HepG2 (cell line): ENCODE measurements around the gene NSUN6. TPM values are rescaled to one million over a fixed set of nuclear protein-coding genes. Genes with fewer than 3 reads are reported as not detected.

Source experiments
- ATF5 ChIP-seq: sonication (generic); formaldehyde crosslinking; IDR thresholded peaks from 2 replicates; pipeline ENCODE4 v1.4.0; 2020; ENCODE audit warnings: mild to moderate bottlenecking, low read depth, missing genetic modification reagents
- CREM ChIP-seq, 2 experiments: sonication (generic) in 1 of 2; formaldehyde crosslinking in 1 of 2; IDR thresholded peaks; 2 replicates each; pipeline versions ENCODE4 v1.4.0 to v1.6.1; 2016 to 2020; ENCODE audit warnings: antibody characterized with exemption in 1 of 2, mild to moderate bottlenecking in 1 of 2, missing genetic modification reagents in 1 of 2
- CTCF ChIP-seq: sonication (generic); formaldehyde crosslinking; IDR thresholded peaks from 2 replicates; pipeline ENCODE4 v1.5.0; 2020; ENCODE audit warnings: mild to moderate bottlenecking, missing genetic modification reagents, moderate library complexity
- DNMT3B ChIP-seq: conservative IDR thresholded peaks from 2 replicates; pipeline ENCODE4 v1.6.1; 2016; ENCODE audit warnings: missing biosample characterization, control low read depth
- FIP1L1 ChIP-seq: fragments of 200-400 bp; formaldehyde crosslinking; IDR thresholded peaks from 2 replicates; pipeline ENCODE4 v1.6.1; 2018; ENCODE audit warnings: low read depth, mild to moderate bottlenecking, low read length, moderate library complexity, borderline replicate concordance; ENCODE audit not compliant: insufficient read depth
- KDM5A ChIP-seq: fragments of 200-600 bp; sonication (generic); IDR thresholded peaks from 2 replicates; pipeline ENCODE4 v1.7.0; 2018; ENCODE audit warnings: antibody characterized with exemption, mild to moderate bottlenecking, low read length, borderline replicate concordance
- KIAA2018 ChIP-seq: sonication (generic); formaldehyde crosslinking; IDR thresholded peaks from 2 replicates; pipeline ENCODE4 v1.5.0; 2020; ENCODE audit warnings: mild to moderate bottlenecking, missing genetic modification reagents, borderline replicate concordance
- KLF9 ChIP-seq: IDR thresholded peaks from 2 replicates; pipeline ENCODE4 v1.6.1; 2016; ENCODE audit warnings: low read depth
- SMC3 ChIP-seq: IDR thresholded peaks from 2 replicates; pipeline ENCODE4 v1.6.1; 2011; ENCODE audit warnings: low read length, improper control_type of control experiment
- SP2 ChIP-seq: sonication (generic); formaldehyde crosslinking; IDR thresholded peaks from 2 replicates; pipeline ENCODE4 v1.5.1; 2020; ENCODE audit warnings: mild to moderate bottlenecking, missing genetic modification reagents
- STAG1 ChIP-seq: sonication (generic); formaldehyde crosslinking; IDR thresholded peaks from 2 replicates; pipeline ENCODE4 v1.4.0; 2020; ENCODE audit warnings: missing genetic modification reagents
- ZBTB14 ChIP-seq: sonication (generic); formaldehyde crosslinking; IDR thresholded peaks from 2 replicates; pipeline ENCODE4 v1.4.0; 2020; ENCODE audit warnings: missing genetic modification reagents
- ZBTB44 ChIP-seq: sonication (generic); formaldehyde crosslinking; IDR thresholded peaks from 2 replicates; pipeline ENCODE4 v1.4.0; 2020; ENCODE audit warnings: missing genetic modification reagents
- ZNF556 ChIP-seq: sonication (generic); formaldehyde crosslinking; IDR thresholded peaks from 2 replicates; pipeline ENCODE4 v1.4.0; 2020; ENCODE audit warnings: mild to moderate bottlenecking, missing genetic modification reagents, borderline replicate concordance
- ZNF605 ChIP-seq: sonication (generic); formaldehyde crosslinking; IDR thresholded peaks from 2 replicates; pipeline ENCODE4 v1.8.0; 2022; ENCODE audit warnings: mild to moderate bottlenecking, missing genetic modification reagents
- ZSCAN9 ChIP-seq: IDR thresholded peaks from 2 replicates; pipeline ENCODE4 v1.6.1; 2016; ENCODE audit warnings: borderline replicate concordance
- polyA plus RNA-seq, 8 experiments: library from polyadenylated mRNA; depleted of rRNA in 3 of 8; stranded (reverse) in 7 of 8; unstranded in 1 of 8; fragments of >200 nt; fragmentation: Illumina TruSeq in 4 of 8; extraction: Trizol in 4 of 8; gene quantifications; 2 replicates each; pipeline versions ENCODE4 v1.2.1 to v1.2.3, GENCODE V29; 2011 to 2016; ENCODE audit warnings: low read depth in 4 of 8, missing spikeins in 1 of 8, mixed read lengths in 1 of 8; ENCODE audit not compliant: insufficient read depth in 1 of 8
- total RNA-seq, 5 experiments: library from RNA; depleted of rRNA; stranded (reverse); fragments of >200 nt; fragmentation: Illumina TruSeq; extraction: Trizol; gene quantifications; 2 replicates each; pipeline ENCODE4 v1.2.3, GENCODE V29; 2016; ENCODE audit warnings: low read depth in 1 of 5

NSUN6 gene
- total and polyA plus RNA-seq, 2 of the 13 experiments (the other 11 are each of a cell fraction or from before 2014, with no cell fraction given), result 17.2 to 19.3 TPM

- TF ChIP-seq SMC3 (peak; percentile 39; the same call in 1 of the 2 replicates), FIP1L1 (no peak), KIAA2018 (CRISPR knock-in tag) (no peak), ZNF605 (CRISPR knock-in tag) (no peak), ZBTB44 (no peak), ATF5 (no peak), KLF9 (no peak), SP2 (CRISPR knock-in tag) (no peak), CTCF (CRISPR knock-in tag) (peak; percentile 61), CREM (IDR thresholded peaks at IDR 0.05) (no peak), CREM (CRISPR knock-in tag; IDR thresholded peaks at IDR 0.05) (no peak), DNMT3B (no peak), ZSCAN9 (CRISPR knock-in tag) (no peak), KDM5A (no peak), STAG1 (CRISPR knock-in tag) (peak; percentile 50), ZBTB14 (CRISPR knock-in tag) (no peak), ZNF556 (CRISPR knock-in tag) (no peak)
Measured at GRCh38 chr10:18594574-18595156, 56.7 kb downstream of the NSUN6 start (continued).
